ENCODE results near the gene BAIAP2. TPM values are rescaled to one million over a fixed set of nuclear protein-coding genes. Genes with fewer than 3 reads are reported as not detected.
"Not testable (repeated sequence)": the region's sequence is repeated elsewhere in the genome, so short reads cannot be mapped to it uniquely, and the experiment has no call there.

The BAIAP2 gene
- total RNA-seq, 1 donor from 2014 or later = 26.2 TPM

GRCh38 chr17:81000631-81001357, 34.2 kb upstream of the BAIAP2 start:
- DNase-seq = no peak

GRCh38 chr17:81002013-81002384, 33.0 kb upstream of the BAIAP2 start:
- no peak for DNase-seq

- DNase-seq = peak; percentile 28
These were observed 32.3 kb upstream of the BAIAP2 start for GRCh38 chr17:81002409-81003361.

- no peak for DNase-seq
These were observed 31.1 kb upstream of the BAIAP2 start for GRCh38 chr17:81003711-81004475.

- DNase-seq = no peak
These were observed 28.1 kb upstream of the BAIAP2 start for GRCh38 chr17:81006891-81007290.

GRCh38 chr17:81008140-81008539, 26.8 kb upstream of the BAIAP2 start:
- no peak for DNase-seq

- DNase-seq = no peak
These were observed 25.8 kb upstream of the BAIAP2 start for GRCh38 chr17:81009136-81009535.

GRCh38 chr17:81010935-81011334, 24.0 kb upstream of the BAIAP2 start:
- DNase-seq = no peak

- no peak for DNase-seq
These were observed 23.0 kb upstream of the BAIAP2 start for GRCh38 chr17:81011951-81012350.

GRCh38 chr17:81012574-81013447, 22.1 kb upstream of the BAIAP2 start:
- no peak for DNase-seq

GRCh38 chr17:81013642-81014041, 21.3 kb upstream of the BAIAP2 start:
- no peak for DNase-seq

GRCh38 chr17:81015136-81015535, 19.8 kb upstream of the BAIAP2 start:
- DNase-seq = no peak

GRCh38 chr17:81016575-81016974, 18.4 kb upstream of the BAIAP2 start:
- no peak for DNase-seq

- DNase-seq = not testable (repeated sequence)
These were observed 17.6 kb upstream of the BAIAP2 start for GRCh38 chr17:81017330-81017729.

- DNase-seq = no peak
These were observed 16.7 kb upstream of the BAIAP2 start for GRCh38 chr17:81018044-81018802.

- DNase-seq = no peak
These were observed 15.1 kb upstream of the BAIAP2 start for GRCh38 chr17:81019563-81020442.

- DNase-seq = no peak
These were observed 14.5 kb upstream of the BAIAP2 start for GRCh38 chr17:81020443-81020766.

- no peak for DNase-seq
These were observed 14.0 kb upstream of the BAIAP2 start for GRCh38 chr17:81020767-81021497.

All from occipital lobe (tissue), 2 donors.